HG03135 (cell line): Measurements from ENCODE around the gene PTPRH.
"Not testable (repeated sequence)": the region's sequence is repeated elsewhere in the genome, so short reads cannot be mapped to it uniquely, and the experiment has no call there.

Source experiments
- ATAC-seq: cut with Tn5 transposase; IDR thresholded peaks from one replicate; pipeline ENCODE4 v1.9.1; 2021; ENCODE audit warnings: mild to moderate bottlenecking, moderate library complexity; ENCODE audit not compliant: unreplicated experiment

The PTPRH gene

GRCh38 chr19:55160128-55160985, 48.9 kb downstream of the PTPRH start:
- ATAC-seq = peak; percentile 59

- ATAC-seq = no peak
These were observed 50.2 kb downstream of the PTPRH start for GRCh38 chr19:55158848-55159749.

DNA sequence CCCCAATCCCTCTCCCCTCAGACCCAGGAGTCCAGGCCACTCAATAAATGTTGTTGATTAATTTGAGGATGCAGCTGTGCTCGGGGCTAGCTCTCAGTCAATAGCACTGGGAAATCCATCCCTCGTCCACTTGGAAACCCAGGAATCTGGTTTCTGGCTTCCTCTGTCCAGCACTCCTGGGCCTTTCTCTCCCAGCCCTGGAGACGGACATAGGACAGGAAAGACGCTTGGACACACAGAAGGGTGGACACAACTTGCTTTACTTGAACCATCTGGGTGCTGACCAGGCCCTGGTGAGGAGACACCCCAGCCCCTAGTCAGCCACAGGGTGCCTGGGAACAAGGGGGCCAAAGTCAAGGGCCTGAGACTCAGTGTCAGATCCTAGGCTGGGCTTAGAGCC, 50.9 kb downstream of the PTPRH start:
- no peak for ATAC-seq

DNA sequence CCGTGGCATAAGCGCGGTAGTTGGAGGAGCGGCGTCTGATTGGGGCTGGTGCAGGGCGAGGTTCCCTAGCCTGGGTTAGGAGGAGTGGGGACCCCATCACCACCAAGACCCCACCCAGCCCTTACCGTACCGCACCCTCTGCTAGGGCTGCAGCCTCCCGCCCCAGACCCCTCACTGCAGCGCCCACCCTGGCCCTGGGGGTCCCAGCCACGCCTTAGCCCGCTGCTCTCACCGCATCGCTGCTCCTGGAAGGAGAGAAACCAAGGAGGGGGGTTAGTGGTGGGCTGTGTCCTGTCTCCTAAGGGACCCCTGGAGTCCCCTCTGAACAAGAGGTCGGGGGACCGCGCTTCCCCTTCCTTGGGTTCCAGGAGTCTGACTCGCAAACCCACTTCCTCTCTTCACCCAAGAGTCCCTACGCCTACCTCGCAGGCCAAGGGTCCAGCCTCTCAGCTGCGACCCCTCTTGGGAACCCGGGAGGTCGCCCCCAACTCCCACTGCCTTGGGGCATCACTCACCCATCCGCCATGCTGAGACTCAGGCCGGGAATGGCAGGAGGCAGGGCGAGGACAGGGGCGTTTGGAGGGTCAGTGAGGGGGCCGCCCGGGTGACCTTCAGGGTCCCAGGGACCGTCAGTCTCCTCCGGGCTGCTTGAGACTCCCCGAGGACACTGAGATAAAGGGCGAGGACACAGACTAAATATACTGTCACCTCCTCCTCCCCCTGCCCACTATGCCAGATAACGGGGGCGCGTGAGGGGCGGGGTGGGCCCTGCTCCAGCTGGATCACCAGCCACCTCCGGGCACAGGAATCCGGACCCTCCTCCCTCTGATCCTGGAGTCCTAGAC, 52.0 kb downstream of the PTPRH start, which contains the start of gene TNNI3:
TNNI3 (minus strand) TSS at position 669 of the 845 bp plus-strand sequence; CDS start at position 526, 143 bp downstream.
- no peak for ATAC-seq

GRCh38 chr19:55156202-55157063, 52.9 kb downstream of the PTPRH start:
- ATAC-seq = no peak

GRCh38 chr19:55155784-55156183, 53.5 kb downstream of the PTPRH start:
- ATAC-seq = not testable (repeated sequence)

DNA sequence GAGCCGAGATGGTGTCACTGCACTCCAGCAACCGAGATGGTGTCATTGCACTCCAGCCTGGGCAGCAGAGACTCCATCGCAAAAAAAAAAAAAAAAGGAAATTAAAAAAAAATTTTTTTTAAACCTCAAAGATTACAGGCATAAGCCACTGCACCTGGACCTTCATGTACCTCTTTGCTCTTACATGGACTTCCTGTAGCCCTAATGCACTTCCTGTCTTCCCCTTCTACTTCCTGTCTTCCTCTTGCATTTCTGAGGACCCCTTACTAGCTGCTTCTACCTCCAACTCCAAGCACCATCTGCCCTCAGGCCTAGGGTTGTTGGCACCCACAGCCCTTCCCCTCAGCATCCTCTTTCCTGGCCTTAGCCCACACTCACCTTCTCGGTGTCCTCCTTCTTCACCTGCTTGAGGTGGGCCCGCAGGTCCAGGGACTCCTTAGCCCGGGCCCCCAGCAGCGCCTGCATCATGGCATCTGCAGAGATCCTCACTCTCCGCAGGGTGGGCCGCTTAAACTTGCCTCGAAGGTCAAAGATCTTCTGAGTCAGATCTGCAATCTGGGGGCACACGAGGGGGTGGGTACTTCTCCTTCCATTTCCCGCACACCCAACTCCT, 55.5 kb downstream of the PTPRH start:
- no peak for ATAC-seq

DNA sequence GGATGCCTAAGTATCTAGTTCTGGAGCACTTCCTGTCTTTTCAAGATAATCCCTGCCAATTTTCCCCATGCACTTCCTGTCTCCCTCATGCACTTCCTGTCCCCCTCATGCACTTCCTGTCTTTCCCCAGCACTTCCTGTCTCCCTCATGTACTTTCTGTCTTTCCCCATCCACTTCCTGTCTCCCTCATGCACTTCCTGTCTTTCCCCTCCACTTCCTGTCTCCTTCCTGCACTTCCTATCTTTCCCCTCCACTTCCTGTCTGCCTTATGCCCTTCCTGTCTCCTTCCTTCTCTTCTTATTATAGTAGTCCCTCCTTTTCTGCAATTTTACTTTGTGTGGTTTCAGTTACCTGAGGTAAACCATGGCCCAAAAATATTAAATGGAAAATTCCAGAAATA, 57.3 kb downstream of the PTPRH start:
- ATAC-seq = no peak

DNA sequence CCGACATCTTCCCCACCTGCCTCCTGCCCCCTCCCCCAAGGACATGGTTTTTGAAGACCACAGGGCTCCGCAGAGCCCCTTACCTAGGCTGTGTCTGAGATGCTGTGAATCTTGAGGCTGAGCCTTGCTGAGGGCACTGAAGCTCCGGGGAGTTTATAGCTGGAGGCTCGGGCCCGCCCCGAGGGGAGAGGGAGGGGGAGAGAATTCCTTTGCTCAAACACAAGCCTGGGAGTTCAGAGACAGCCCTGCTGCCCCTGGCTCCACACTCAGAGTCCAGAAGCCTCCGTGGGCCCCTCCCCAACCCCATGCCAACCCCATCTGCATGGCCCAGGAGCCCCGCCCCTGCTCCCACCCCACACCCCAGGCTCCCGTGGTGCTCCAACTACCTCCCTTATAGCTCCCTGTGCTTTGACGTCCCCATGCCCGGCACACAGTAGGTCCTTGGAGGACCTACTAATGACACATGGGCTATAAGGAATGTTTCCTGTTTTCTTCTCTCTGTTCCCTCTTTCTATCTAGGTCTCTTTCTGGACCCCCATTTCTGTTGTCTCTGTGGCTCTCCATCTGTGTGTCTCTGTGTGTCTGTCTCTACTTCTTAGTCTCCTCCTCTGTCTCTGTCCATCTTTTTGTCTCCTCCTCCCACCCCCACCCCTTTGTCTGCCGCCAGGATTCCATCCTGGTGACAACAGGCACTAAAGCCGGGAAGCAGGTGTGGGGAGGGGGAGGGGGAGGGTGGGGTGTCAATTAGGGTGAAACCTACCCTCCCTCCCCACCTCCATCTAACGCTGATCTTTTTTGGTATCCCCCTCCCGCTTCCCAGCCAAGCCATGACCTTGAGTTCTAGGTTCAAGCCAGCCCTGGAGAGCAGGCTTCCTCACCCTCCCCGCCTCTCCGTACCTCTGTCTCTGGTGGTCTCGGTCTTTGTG, 60.0 kb downstream of the PTPRH start, which contains the start of gene TNNT1:
TNNT1 (minus strand) TSS at position 129 of the 926 bp plus-strand sequence. CDS start 2,049 bp downstream, outside the sequence.
- ATAC-seq = no peak

- ATAC-seq = no peak
These were observed 61.6 kb downstream of the PTPRH start for GRCh38 chr19:55147545-55148251.

GRCh38 chr19:55146705-55147273, 62.5 kb downstream of the PTPRH start:
- no peak for ATAC-seq

DNA sequence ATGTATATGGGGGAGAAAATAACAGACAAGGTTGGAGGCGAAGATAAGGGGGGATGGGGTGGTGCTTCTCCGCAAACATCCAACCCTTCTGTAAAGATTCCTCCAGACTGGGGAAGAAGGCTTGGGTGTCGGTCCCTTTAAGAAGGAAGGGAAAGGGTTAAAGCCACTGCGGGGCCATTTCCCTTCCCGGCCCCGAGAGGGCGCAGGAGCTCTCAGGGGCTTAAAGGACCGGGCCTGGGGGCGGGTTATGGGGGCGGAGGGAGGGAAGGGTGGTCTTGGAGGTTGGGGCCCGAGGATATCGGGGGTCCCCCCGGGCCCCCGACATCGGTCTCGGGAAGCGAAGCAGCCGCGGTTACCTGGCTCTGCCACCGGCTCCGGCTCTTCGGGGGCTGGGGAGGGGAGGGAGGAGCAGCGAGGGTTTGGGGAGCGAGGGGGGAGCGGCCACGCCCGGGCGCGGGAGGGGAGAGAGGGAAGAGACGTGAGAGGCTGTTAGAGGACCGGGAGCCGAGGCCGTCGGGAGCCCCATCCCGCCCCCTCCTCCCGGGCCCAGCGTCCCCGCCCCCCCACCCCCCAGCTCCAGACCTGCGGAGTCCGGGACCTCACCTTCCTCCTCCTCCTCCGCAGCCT, 63.1 kb downstream of the PTPRH start:
- ATAC-seq = no peak

GRCh38 chr19:55145232-55145631, 64.1 kb downstream of the PTPRH start:
- ATAC-seq = no peak

GRCh38 chr19:55141696-55142095, 67.6 kb downstream of the PTPRH start:
- ATAC-seq = no peak

DNA sequence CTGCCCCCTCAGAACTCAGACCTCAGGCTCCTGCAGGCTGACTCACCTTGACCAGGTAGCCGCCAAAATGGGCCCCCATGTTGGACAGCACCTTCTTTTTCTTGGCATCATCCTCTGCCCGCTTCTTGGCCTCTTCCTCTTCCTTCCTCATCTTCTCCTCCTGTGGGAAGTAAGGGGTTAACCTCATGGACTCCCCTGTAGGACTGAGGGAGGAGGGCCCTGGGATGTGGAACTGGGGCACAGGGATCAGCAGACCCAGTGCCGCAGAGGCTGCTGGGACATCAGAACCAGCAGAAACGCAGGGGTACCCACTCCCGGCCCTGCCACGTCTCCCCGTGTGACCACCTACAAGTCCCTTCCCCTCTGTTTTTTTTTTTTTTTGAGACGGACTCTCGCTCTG, 71.4 kb downstream of the PTPRH start:
- no peak for ATAC-seq

- no peak for ATAC-seq
These were observed 72.8 kb downstream of the PTPRH start for GRCh38 chr19:55136399-55137102.
